Hematopoietic multipotent progenitor cell (in vitro differentiated cells): ENCODE data around the gene HHIPL1. TPM values are rescaled to one million over a fixed set of nuclear protein-coding genes. Genes with fewer than 3 reads are reported as not detected.
"Not testable (repeated sequence)": the region's sequence is repeated elsewhere in the genome, so short reads cannot be mapped to it uniquely, and the experiment has no call there.

Source experiments
- DNase-seq, 3 donors: peaks; one replicate each; pipeline ENCODE4 v3.0.0-alpha.2; 2011 to 2015; ENCODE audit warnings: low read depth in 2 of 3, low spot score in 2 of 3
- total RNA-seq: library from RNA; depleted of rRNA; stranded (reverse); fragments of >200 nt; gene quantifications from one replicate; pipeline ENCODE4 v1.2.3, GENCODE V29; 2012

The HHIPL1 gene
- total RNA-seq, 1 donor: under 0.01 TPM

DNA sequence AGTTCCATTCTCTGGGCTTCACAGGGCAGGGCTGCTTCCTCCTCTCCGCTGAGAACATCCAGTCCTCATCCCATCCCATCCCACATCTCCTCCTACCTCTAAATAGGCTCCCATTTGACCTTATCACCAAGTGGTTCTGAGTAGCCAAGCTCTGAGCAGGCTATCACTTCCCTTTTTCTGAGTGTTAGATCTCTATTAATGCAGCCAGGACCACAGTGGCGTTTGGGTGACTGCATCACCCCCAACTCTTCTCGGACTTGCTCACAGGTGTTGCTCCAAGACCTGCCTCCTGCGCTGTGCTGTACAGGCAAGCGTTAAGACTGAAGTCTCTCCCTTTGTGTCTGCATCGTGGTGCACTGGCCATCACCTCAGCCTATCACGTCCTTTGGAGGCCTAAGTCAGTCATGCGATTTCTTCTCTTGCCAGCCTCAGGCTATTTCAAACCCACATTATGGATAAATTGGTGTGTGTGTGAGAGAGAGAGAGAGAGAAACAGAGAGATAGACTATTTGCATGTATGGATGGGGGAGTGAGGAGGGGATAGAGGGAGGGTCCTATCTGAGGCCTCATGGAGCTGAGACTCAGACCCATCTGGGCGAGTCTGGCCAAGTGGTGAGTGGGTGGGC is 12.4 kb upstream of the HHIPL1 start:
- no peak for DNase-seq

DNA sequence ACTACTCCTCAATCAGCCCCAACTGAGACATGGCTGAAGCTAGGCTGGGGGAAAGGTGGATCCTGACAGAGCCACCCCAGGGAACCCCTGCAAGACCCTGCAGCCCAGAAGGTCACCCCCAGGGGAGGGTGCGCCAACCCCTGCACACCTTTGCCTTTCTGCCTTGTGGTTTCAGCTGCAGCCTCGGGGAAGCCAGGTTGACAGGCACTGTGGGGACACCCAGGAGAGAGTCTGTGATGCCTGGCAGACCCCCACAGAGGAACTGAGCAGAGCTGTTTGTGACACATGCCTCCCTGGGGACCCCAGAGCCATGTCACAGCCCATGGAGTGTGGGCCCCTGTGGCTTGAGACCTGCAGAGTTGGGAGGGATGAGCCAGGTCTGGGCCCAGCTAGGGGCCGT is 11.8 kb upstream of the HHIPL1 start:
- no peak for DNase-seq

DNA sequence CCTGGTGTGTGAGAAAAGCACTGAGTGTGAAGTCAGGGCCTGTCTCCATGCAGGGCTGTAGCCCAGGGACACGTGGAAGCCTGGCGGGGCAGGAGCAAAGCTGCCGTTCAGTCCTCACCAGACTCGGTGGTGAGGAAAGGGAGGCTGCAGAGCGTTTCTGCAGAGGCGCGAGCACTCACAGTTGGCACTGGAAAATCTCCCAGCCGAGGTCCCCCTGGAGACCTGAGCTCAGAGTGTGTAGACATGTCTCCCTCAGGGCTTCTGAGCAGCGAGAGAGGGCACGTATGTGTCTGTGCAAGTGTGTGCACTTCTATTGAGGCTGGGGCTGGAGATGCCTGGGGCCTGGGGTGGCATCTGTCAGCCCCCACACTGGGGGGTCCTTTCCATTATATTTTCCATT is 11.0 kb upstream of the HHIPL1 start:
- no peak for DNase-seq

DNA sequence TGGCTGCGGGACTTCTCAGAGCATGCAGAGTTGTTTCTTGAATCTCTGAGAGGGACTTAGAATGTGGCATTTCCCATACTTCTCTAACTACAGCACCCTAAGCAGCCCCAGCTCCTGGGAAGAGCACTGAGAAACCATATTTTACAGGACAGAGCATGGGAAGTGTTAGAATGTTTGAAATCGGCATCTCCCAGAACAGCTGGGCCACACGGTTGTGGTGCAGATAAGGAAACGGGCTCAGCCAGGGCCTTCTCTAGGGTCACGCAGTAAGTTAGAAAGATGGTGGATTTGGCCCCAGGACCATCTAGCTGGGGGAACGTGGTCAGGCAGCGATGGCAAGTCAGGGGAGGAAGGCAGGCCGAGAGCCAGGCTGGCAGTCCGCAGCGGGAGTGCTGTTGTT is 10.5 kb upstream of the HHIPL1 start:
- no peak for DNase-seq

DNA sequence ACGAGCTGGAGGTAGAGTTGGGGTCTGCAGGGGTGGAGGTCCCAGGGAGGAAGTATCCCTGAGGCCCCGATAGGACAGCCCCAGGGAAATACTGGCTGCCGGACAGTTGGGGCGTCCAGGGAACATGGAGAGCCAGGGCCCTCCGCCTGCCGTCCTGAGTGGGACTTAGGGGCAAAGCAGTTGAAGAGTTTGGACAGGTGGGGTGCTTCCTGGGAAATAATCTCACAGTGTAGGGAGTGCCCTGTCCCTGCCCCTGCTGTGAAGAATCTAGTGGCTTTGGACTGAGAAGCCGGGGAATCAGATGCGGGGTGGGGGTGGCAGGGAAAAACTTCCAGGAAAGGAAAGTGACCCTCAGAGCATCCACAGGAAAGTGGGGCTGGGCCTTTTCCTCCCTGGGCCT is 9.8 kb upstream of the HHIPL1 start:
- no peak for DNase-seq

DNA sequence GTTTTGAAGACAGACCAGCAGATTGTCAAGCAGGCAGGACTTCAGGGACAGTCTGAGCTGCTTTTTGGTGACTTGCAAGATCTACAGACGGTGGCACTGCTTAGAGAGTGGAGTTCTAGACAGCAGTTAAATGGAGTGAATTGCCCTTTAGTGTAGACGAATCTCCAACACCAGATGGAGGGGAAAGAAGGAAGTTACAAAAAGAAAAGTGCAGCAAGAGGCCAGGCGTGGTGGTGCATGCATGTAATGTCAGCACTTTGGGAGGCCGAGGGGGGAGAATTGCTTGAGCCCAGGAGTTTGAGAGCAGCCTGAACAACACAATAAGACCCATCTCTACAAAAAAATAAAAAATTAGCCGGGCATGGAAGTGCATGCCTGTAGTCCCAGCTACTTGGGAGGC is 8.4 kb upstream of the HHIPL1 start:
- DNase-seq: peak in 1 of 3 donors; percentile 33

DNA sequence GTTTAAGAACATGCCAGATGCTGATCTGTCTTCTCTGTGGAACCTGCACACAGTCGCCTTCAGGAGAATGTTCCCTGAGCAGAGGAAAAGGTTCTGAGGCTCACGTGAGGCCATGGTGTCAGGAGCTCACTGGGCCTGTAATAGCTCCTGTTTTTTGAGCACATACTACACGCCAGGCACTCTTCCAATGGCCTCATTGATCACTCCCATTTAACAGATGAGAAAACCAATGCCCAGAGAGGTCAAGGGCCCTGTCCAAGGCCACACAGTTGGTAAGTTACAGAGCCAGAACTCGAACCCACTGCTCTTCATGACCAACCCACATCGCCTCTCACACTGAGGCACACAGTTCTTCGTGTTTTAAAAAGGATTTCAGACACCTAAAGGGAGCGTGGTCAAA is 7.3 kb upstream of the HHIPL1 start:
- no peak for DNase-seq

DNA sequence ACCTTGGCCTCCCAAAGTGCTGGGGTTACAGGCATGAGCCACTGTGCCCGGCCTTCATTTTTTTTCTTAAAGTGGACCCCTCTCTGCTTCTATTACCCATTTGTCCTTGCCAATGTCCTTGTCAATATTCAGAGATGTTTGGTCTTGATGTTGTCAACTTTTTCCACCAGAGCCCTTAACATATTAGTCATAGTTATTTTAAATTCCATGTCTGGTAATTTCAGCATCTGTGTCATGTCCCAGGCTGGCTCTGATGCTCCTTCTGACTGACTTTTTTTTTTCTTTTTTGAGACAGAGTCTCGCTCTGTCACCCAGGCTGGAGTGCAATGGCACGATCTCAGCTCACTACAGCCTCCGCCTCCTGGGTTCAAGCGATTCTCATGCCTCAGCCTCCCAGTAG is 2.2 kb upstream of the HHIPL1 start:
- not testable (repeated sequence) for DNase-seq

DNA sequence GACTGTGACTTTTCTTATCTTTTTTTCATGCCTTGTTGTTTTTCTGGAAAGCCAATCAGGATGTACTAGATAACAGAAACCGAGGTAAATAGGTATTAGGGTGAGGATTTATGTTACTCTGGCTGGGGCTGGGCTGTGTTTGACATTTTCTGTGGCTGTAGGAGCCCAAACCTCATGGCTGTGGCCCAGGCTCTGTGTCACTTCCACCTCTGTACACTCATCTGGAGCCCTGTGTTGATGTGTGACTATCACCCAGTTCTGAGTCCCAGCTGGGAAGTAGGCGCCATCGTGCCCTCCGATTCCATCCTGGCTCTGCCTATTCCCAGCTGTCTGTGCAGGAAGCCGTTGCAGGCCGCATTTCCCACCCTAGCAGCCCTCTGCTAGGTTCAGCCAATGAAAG is 1.6 kb upstream of the HHIPL1 start:
- DNase-seq: no peak

DNA sequence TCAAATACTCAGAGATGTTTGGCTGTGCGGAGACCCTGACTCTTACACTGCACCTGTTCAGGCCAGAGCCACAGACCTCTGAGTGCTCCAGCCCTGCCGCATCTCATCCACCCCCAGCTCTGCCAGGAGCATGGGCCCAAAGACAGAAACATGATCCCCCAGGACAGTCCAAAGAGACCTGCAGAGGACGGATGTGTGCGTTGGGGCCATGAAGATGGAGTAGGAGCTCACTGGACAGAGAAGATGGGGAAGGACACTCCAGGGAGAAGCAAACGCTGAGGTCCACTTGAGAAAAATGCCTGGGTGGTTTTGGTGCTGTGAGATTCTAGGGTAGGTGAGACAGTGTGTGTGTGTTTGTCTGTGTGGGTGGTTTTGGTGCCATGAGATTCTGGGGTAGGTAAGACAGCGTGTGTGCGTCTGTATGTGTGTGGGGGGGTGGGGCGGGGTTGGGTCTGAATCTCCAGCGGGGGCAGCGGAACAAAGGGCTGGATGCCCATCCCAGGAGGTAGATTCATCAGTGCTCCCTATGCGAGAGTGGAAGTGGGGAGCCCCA is 818 bp upstream of the HHIPL1 start:
- no peak for DNase-seq

DNA sequence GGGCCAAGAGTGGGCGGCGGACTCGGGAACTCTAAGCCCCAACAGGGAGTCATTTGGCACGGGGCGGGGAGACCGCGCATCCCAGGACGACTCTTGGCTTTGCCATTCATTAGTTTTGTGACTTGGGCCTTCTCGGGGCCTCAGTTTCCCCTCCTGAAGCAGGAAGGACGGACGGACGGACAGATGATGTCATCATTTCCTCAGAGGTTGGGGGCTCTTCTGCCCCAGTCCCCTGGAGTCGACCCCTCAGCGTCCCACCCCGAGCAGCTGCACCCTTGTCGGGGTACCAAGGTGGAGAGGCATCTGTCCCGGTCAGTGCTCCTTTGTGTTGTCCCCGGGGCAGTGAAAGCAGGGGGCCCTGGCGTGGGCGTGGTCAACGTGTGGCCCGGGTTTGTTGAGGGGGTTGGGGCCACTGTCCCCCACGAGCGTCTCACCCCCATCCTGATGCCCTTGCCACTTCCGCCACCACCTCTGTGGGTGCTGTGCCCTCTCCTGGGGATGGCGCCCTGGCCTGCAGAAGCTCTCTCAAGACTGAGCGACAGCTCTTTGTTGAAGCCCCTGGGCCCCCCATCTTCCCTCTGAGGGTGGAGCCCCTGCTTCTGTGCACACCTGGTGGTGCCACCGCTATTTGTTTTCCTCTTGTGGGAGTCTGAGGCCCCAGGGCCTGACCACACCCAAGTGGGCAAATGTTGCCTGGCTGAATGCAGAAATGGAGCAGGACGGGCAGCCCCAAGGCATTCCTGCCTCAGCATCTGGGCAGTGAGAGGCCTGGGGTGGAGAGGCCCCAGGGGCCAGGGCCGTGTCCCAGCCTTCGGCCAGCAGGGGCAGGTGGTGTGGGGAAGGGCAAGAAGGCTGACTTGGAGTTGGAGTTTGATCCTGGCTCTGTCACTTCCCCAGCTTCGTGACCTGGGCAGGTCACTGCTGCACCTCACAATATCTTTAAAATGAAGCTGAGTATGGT is 896 bp downstream of the HHIPL1 start:
- DNase-seq: no peak

DNA sequence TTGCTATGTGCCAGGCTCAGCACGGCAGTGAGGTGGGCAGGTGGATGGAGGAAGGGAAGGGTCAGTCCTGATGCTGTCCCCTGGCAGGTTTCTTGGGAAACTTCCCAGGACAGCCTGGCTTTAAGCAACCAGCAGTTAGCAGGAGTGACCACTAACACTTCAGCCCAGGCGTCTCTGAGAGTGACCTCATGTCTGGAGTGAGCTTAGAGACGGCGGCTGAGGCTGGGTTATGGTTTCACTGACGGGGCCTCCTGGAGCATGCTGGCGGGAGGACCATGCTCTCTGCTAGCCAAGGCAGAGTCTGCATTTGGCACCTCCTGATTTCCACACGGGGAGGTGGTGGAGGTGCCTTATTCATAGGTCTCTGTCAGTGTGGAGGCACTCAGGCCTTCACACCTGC is 2.5 kb downstream of the HHIPL1 start:
- no peak for DNase-seq

DNA sequence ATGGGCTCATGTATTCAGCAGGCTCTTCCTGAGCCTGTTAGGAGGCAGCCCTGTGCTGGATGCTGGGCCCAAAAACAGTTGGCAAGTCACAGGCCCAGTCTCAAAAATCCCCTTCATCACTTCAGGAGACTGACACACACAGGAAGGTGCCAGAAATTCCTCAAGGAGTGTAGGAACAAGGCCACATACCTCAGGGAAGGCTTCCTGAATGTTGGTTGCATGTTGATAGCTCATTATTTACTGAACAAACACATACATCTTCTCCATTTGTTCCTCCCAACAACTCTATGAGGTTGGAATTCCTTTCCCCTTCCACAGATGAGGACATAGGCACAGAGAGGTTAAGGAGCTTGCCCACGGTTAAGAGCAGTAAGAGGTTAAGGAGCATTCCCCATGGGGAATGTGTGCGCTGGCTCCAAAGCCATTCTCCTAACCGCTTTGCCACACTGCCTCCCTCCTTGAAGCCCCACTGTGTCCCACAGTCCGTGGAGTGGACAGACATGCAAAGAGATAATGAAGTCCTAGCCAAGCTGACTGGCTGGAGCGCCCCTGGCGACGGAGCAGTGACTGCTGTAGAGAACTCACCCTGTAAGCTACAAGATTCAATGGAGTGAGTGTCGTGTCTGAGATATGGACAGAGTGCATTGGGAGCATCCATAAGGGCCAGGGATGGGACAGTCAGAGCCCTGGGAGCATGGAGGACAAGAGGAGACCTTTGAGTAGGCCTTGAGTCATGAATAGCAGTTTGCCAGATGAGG is 3.3 kb downstream of the HHIPL1 start:
- no peak for DNase-seq

DNA sequence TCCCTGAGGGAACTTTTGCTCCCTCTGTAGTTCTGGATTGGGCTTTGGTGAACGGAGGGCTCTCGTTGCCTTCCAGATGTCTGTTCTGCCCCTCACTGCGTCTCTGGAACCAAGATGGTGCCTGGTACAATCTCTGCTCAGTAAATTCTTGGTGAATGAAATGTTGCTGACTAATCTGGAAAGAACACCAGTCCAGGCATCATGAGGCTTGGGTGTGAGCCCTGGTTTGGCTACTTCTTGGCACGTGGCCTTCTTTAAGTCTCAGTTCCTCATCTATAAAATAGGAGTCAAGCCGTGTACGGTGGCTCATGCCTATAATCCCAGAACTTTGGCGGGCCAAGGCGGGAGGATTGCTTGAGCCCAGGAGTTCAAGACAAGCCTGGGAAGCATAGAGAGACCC is 4.3 kb downstream of the HHIPL1 start:
- no peak for DNase-seq

DNA sequence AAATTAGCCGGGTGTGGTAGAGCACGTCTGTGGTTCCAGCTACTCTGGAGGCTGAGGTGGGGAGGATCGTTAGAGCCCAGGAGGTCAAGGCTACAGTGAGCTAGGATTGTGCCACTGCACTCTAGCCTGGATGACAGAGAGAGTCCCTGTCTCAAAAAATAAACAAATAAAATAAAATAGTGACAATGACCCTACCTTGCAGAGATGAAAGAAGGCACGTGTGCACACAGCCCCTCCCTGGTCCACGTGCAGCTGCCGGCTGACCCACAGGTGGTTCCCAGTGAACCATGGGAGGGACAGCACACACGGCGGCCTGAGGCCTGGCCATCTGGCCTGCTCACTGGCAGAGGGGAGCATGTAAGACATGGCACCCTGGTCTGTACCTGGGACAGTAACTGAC is 4.7 kb downstream of the HHIPL1 start:
- DNase-seq: no peak

DNA sequence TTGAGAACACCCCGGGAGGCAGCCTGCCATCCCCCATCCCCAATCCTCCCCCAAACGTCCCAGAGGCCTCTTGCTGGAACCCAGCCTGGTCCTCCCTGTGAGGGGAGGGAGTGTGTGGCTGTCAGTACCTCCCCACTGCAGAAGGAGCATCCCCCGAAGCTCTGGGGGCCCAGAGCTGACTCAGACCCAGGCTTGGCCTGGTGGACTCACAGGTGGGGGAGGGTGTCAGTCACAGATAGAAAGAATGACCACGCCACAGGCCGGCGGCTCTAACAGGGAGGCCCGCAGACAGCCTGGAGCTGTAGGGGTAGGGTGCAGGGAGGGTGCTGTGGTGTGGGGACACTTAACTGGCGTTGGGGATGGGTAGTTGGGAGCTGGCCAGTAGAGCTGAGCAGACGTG is 5.3 kb downstream of the HHIPL1 start:
- DNase-seq: no peak

DNA sequence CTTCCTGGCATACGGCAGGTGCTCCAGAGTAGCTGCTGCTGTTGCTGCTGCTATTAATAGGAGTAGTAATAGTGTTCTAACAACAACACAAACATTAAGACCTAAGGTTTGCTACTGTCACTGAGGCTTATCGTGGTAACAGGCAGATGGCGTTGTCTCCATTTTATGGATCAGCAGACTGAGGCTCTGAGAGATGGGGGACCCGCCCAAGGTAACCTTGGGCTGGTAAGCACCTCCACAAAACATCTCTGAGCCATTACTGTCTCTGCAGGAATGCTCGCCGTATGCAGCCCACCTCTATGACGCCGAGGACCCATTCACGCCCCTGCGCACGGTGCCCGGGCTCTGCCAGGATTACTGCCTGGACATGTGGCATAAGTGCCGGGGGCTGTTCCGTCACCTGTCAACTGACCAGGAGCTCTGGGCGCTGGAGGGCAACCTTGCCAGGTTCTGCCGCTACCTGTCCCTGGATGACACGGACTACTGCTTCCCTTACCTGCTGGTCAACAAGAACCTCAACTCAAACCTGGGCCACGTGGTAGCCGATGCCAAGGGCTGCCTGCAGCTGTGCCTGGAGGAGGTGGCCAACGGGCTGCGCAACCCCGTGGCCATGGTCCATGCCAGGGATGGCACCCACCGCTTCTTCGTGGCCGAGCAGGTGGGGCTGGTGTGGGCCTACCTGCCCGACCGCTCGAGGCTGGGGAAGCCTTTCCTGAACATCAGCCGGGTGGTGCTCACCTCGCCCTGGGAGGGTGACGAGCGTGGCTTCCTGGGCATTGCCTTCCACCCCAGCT is 7.2 kb downstream of the HHIPL1 start:
- no peak for DNase-seq

DNA sequence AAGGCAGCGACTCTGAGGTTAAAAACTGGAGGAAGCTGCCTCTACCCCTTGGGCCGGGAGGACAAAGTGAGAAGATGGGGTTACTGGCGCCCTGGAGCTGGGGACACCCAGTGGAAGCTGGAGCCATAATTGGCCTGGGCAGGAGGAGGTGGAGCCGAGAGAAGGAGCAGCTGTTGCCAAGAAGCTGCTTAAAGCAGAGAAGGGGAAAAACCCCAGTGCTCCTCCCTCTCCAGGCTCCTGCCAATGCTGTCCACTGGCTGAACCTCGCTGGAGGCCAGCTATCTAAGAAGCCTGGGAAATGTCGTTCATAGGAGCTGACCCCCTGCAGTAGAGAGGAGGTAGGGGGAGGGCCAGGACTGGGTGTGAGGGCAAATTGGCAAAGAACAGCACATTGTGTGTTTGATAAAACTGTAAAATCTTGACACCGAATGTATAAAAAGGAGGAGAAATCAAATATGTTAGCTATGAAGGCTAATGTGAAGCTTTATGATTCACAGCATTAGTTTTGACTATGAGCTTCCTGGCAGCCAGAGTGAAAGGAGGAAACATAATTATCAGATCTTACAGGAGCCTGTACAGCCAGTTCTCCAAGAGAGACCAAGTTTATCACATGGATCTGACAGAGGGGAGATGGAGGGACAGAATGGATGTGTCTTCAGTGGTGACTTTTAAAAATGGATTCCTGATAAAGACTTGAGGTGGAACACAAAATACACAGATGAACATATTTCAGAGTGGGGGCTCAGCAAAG is 9.5 kb downstream of the HHIPL1 start:
- DNase-seq: no peak

DNA sequence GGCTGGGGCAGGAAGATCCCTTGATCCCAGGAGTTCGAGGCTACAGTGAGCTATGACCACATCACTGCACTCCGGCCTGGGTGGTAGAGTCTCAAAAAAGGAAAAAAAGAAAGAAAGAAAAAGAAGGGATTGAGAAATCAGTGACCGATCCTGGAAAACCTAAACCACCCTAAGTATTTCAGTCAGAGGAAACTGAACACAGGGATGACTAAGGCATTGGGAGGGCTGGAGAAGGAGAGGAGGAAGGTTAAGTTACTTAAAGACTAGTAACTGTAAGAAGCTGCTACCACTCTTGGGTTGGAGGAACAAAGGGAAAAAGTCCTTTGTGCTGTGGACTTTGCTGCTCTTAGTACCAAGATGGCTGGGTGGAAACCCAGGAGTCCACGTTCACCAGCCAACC is 10.6 kb downstream of the HHIPL1 start:
- DNase-seq: no peak

DNA sequence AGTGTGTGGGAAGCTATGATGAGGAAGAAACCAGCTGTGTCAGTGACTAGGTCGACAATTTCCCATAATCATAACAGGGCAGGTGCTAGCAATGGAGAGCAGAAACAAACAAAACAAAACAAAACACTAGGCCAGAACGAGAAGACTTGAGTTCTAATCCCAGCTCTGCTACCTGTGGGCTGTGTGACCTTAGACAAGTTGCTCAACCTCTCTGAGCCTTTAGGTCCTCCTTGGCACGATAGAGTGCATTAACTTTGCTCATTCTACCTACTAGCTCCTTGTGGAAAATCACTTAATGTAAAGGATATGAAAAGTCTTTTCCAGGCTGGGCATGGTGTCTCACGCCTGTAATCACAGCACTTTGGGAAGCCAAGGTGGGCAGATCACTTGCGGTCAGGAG is 11.2 kb downstream of the HHIPL1 start:
- no peak for DNase-seq
